HL-60/S4 treated with phorbol 12-myristate 13-acetate at 8.2 ng/mL for 4 days and 3 days (cell line): Measurements from ENCODE around the gene EPOP.

Source experiments
- in situ Hi-C: fragments of 300-500 bp; cut with MboI; formaldehyde crosslinking; loops from 2 replicates; pipeline ENCODE4 v1.15.0; 2022; ENCODE audit warnings: low sequenced_read_pairs

Gene EPOP

DNA sequence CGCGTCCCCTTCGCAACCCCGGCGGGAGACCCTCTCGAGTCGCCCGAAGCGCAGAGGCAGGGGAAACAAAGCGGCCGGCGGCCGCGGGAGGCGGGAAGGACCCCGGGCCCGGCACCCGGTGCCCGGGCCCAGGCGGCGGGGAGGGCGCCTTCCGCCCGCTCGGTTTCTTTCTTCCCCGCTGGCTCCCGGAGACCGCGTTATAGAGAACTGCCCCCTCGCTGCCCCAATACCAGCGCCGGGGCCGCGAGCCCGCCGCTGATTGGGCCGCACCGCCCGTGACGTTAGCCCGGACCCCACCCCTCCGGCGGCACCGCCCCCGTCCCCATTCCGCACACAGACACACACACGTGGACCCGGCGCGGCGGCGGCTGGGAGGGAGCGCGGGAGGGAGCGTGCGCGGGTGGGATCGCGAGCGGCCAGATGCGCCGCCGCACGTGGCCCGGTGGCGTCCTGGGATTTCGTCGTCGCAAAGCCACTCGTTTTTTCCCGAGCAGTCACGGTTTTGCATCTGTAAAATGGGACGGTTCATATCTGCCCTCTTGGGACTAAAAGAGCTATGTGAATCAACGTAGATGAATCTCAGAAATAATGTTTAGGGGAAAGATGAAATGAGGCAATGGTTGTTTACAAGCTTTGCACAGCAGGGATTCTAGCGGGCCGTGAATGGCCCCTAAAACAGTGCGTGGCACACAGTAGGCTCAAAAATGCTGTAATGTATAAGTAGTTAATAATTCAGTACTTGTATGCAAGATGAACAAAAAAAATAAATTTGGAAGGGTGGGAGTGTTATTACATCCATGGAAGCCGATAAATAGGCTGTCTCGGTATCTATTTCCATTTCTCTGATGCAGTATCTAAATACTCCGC, at the start of gene EPOP:
EPOP (minus strand) TSS at position 209 of the 867 bp plus-strand sequence. CDS start 462 bp downstream, outside the sequence.
- in situ Hi-C loops, result loop anchor here (5.0 kb wide), 1 partner anchor 57 kb away; the partner anchor contains the start of gene CISD3

DNA sequence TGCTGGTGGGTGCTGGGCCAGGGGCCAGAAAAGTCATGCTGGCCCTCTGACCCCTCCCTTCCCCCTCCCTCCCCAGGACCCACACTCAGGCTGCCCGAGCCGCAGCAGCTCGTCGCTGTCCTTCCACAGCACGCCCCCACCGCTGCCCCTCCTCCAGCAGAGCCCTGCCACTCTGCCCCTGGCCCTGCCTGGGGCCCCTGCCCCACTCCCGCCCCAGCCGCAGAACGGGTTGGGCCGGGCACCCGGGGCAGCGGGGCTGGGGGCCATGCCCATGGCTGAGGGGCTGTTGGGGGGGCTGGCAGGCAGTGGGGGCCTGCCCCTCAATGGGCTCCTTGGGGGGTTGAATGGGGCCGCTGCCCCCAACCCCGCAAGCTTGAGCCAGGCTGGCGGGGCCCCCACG, 47.0 kb upstream of the EPOP start:
- in situ Hi-C loops, result no loop called here

DNA sequence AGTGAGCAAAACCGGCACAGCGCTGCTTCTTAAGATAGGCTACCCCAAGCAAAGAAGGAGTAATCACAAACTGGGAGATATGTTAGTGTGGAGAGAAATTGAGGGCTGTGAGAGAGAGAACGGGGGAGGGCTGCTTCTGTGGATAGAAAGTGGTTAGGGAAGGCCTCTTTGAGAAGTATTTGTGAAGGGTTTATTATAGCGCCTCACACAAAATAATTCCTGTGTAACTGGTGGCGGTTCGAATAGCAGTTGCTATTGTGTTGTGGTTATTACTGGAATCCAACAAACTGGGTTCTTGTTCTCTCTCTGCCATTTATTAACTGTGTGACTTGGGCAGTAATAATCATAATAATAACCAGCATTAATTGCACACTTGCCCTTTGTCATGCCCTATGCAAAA, 46.2 kb upstream of the EPOP start:
- in situ Hi-C loops, result no loop called here

- in situ Hi-C loops, result no loop called here
These were observed 45.3 kb upstream of the EPOP start for GRCh38 chr17:38719943-38720641.

GRCh38 chr17:38719289-38719942, 44.7 kb upstream of the EPOP start:
- in situ Hi-C loops, result no loop called here

- in situ Hi-C loops, result no loop called here
These were observed 42.5 kb upstream of the EPOP start for GRCh38 chr17:38717139-38717745.

- in situ Hi-C loops, result no loop called here
These were observed 41.7 kb upstream of the EPOP start for GRCh38 chr17:38716368-38717005.

DNA sequence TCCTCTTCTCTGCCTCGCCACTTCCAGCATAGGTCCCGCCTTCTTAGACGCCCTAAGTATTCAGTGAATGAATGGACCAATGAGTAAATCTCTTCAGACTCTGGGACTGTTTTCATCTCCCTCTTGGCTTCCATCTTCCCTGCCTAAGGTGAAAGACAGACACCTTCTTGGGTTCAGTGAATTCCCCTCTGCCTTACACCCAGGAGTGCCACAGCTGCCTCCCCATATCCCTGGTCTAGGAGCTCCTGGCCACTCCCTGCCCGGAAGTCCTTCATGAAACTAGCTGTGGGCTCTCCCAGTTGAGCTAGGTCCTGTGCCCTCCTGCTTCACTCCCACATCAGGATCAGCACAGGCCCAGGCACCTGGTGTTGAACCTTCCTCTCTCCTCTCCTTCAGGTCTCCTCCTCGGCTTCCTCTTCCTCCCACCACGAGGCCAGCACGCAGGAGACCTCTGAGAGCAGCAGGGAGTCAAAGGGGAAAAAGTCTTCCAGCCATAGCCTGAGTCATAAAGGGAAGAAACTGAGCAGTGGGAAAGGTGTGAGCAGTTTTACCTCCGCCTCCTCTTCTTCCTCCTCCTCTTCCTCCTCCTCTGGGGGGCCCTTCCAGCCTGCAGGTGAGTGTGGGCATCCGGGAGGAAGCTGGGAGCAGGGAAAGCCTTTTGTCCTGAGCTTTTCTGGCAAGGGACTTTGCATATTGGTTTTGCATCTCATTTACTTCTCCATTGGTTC, 40.6 kb upstream of the EPOP start:
- in situ Hi-C loops, result no loop called here

DNA sequence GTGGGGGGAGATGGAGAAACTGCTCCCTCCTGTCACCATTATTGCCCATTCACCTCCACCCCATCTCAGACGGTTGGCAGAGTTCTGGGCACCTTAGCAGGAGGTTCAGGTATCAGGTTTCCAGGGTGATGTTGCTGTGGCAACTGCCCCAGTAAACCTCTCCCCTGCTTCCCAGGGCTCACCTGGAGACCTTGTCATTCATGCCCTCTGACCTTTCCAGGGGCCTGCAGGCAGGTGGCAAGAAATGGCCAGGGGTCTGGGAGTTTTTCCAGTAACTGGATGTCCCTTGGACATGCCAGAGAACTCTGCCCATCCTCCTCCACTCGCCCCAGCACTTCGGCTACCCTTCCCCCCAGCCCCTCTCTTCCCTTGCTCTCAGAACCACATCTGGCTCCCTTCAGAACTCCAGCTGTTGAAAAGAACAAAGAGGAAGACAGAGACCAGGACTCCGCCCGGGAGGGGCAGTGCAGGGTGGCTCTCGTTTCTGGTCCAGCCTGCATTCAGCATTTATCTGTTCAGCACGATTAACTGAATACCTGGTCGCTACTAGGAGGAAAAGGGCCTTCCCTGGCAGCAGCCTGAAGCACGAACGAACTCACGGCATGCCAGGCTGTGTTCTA, 38.8 kb upstream of the EPOP start:
- in situ Hi-C loops, result no loop called here

GRCh38 chr17:38712593-38712992, 37.8 kb upstream of the EPOP start:
- in situ Hi-C loops, result no loop called here

- in situ Hi-C loops, result no loop called here
These were observed 37.2 kb upstream of the EPOP start for GRCh38 chr17:38711792-38712571.

GRCh38 chr17:38710985-38711384, 36.2 kb upstream of the EPOP start:
- in situ Hi-C loops, result no loop called here

- in situ Hi-C loops, result no loop called here
These were observed 35.8 kb upstream of the EPOP start for GRCh38 chr17:38710604-38710962.

GRCh38 chr17:38709864-38710603, 35.3 kb upstream of the EPOP start:
- in situ Hi-C loops, result no loop called here

DNA sequence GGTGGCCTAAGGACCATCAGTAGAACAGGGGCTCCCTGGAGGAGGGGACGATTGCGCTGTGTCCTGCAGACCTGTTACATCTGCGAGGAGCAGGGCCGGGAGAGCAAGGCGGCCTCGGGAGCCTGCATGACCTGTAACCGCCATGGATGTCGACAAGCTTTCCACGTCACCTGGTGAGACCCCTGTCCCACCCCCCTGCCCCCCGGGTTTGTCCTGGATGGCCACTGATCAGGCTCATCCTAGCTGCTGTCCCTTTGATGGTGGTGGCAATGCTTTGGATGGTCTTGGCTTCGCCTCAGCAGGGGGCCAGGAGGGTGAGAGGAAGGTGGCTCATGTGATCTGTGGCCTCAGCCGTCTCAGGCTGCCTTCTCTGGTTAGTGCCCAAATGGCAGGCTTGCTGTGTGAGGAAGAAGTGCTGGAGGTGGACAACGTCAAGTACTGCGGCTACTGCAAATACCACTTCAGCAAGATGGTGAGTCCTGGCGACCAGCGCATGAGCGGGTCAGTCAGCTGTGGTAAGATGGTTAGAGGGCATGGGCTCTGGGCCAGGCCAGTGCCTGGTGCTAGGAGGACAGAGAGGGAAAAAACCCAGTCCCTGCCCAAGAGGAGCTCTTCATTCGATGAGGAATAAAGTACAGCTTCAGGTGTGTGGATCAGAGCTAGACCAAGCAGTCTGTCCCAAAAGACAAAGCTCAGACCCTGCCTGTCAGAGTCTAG, 34.5 kb upstream of the EPOP start:
- in situ Hi-C loops, result no loop called here

- in situ Hi-C loops, result no loop called here
These were observed 33.1 kb upstream of the EPOP start for GRCh38 chr17:38707678-38708351.
